ENCODE measurements around the gene GFRA4.

Gene GFRA4

GRCh38 chr20:3674447-3674846 is 11.2 kb upstream of the GFRA4 start:
- no CpG with 5 or more reads among the region's 10 CpGs for WGBS (ENCODE audit: insufficient coverage, insufficient read length)
- Histone ChIP-seq H3K4me3 (ENCODE audit: low read length) (no peak overlapping the region), H3K27me3 (ENCODE audit: control insufficient read depth, insufficient read depth, low read length) (peaks cover 11% of the 10 kb centered on the region; the same call in 1 of the 2 replicates), H3K36me3 (ENCODE audit: control insufficient read depth, insufficient read depth, low read length) (no peaks in the 10 kb centered on the region; the same call in 1 of the 2 replicates), H3K27ac (ENCODE audit: low read length) (no peak overlapping the region), H3K9me3 (ENCODE audit: control insufficient read depth, insufficient read depth, low read length) (no peaks in the 10 kb centered on the region), H3K4me1 (ENCODE audit: control insufficient read depth, insufficient read depth, low read length) (no peaks in the 10 kb centered on the region; the same call in 1 of the 2 replicates)
- DNase-seq (ENCODE audit: low read depth, low spot score), result no peak

GRCh38 chr20:3673221-3674070 is 10.2 kb upstream of the GFRA4 start:
- no peak for DNase-seq (ENCODE audit: low read depth, low spot score)
- Histone ChIP-seq H3K4me3 (ENCODE audit: low read length) (no peak overlapping the region), H3K36me3 (ENCODE audit: control insufficient read depth, insufficient read depth, low read length) (no peaks in the 10 kb centered on the region; the same call in 1 of the 2 replicates), H3K9me3 (ENCODE audit: control insufficient read depth, insufficient read depth, low read length) (no peaks in the 10 kb centered on the region), H3K27ac (ENCODE audit: low read length) (no peak overlapping the region), H3K4me1 (ENCODE audit: control insufficient read depth, insufficient read depth, low read length) (no peaks in the 10 kb centered on the region; the same call in 1 of the 2 replicates), H3K27me3 (ENCODE audit: control insufficient read depth, insufficient read depth, low read length) (peaks cover 11% of the 10 kb centered on the region; the same call in 1 of the 2 replicates)
- WGBS (ENCODE audit: insufficient coverage, insufficient read length), result no CpG with 5 or more reads among the region's 90 CpGs

- Histone ChIP-seq H3K9me3 (ENCODE audit: control insufficient read depth, insufficient read depth, low read length) (no peaks in the 10 kb centered on the region), H3K36me3 (ENCODE audit: control insufficient read depth, insufficient read depth, low read length) (no peaks in the 10 kb centered on the region; the same call in 1 of the 2 replicates), H3K4me1 (ENCODE audit: control insufficient read depth, insufficient read depth, low read length) (no peaks in the 10 kb centered on the region; the same call in 1 of the 2 replicates), H3K4me3 (ENCODE audit: low read length) (peak overlapping the region; percentile 30), H3K27ac (ENCODE audit: low read length) (no peak overlapping the region), H3K27me3 (ENCODE audit: control insufficient read depth, insufficient read depth, low read length) (peaks cover 11% of the 10 kb centered on the region; the same call in 1 of the 2 replicates)
- DNase-seq (ENCODE audit: low read depth, low spot score), result no peak
- WGBS (ENCODE audit: insufficient coverage, insufficient read length), result no CpG with 5 or more reads among the region's 58 CpGs
Observed at GRCh38 chr20:3672547-3673171, 9.5 kb upstream of the GFRA4 start.

- Histone ChIP-seq H3K4me3 (ENCODE audit: low read length) (peak overlapping the region; percentile 30; the same call in 1 of the 2 replicates), H3K9me3 (ENCODE audit: control insufficient read depth, insufficient read depth, low read length) (no peaks in the 10 kb centered on the region), H3K27ac (ENCODE audit: low read length) (no peak overlapping the region), H3K4me1 (ENCODE audit: control insufficient read depth, insufficient read depth, low read length) (no peaks in the 10 kb centered on the region; the same call in 1 of the 2 replicates), H3K36me3 (ENCODE audit: control insufficient read depth, insufficient read depth, low read length) (no peaks in the 10 kb centered on the region; the same call in 1 of the 2 replicates), H3K27me3 (ENCODE audit: control insufficient read depth, insufficient read depth, low read length) (peaks cover 11% of the 10 kb centered on the region; the same call in 1 of the 2 replicates)
- WGBS (ENCODE audit: insufficient coverage, insufficient read length), result no CpG with 5 or more reads among the region's 23 CpGs
- DNase-seq (ENCODE audit: low read depth, low spot score), result no peak
Observed at GRCh38 chr20:3671986-3672546, 8.9 kb upstream of the GFRA4 start.

GRCh38 chr20:3670945-3671344 is 7.7 kb upstream of the GFRA4 start:
- Histone ChIP-seq H3K27me3 (ENCODE audit: control insufficient read depth, insufficient read depth, low read length) (peaks cover 11% of the 10 kb centered on the region; the same call in 1 of the 2 replicates), H3K27ac (ENCODE audit: low read length) (no peak overlapping the region), H3K4me3 (ENCODE audit: low read length) (no peak overlapping the region), H3K4me1 (ENCODE audit: control insufficient read depth, insufficient read depth, low read length) (no peaks in the 10 kb centered on the region; the same call in 1 of the 2 replicates), H3K9me3 (ENCODE audit: control insufficient read depth, insufficient read depth, low read length) (no peaks in the 10 kb centered on the region), H3K36me3 (ENCODE audit: control insufficient read depth, insufficient read depth, low read length) (no peaks in the 10 kb centered on the region; the same call in 1 of the 2 replicates)
- WGBS (ENCODE audit: insufficient coverage, insufficient read length), result no CpG with 5 or more reads among the region's 10 CpGs
- no peak for DNase-seq (ENCODE audit: low read depth, low spot score)

GRCh38 chr20:3670511-3670910 is 7.3 kb upstream of the GFRA4 start:
- peaks cover 11% of the 10 kb centered on the region; the same call in 1 of the 2 replicates for H3K27me3 ChIP-seq (ENCODE audit: control insufficient read depth, insufficient read depth, low read length)
- no peak overlapping the region for H3K27ac ChIP-seq (ENCODE audit: low read length)
- no peaks in the 10 kb centered on the region for H3K9me3 ChIP-seq (ENCODE audit: control insufficient read depth, insufficient read depth, low read length)
- H3K4me3 ChIP-seq (ENCODE audit: low read length), result no peak overlapping the region
- H3K4me1 ChIP-seq (ENCODE audit: control insufficient read depth, insufficient read depth, low read length), result no peaks in the 10 kb centered on the region; the same call in 1 of the 2 replicates
- H3K36me3 ChIP-seq (ENCODE audit: control insufficient read depth, insufficient read depth, low read length), result no peaks in the 10 kb centered on the region; the same call in 1 of the 2 replicates
- DNase-seq (ENCODE audit: low read depth, low spot score), result no peak
- no CpG with 5 or more reads among the region's 6 CpGs for WGBS (ENCODE audit: insufficient coverage, insufficient read length)

- H3K36me3 ChIP-seq (ENCODE audit: control insufficient read depth, insufficient read depth, low read length), result no peaks in the 10 kb centered on the region; the same call in 1 of the 2 replicates
- WGBS (ENCODE audit: insufficient coverage, insufficient read length), result no CpG with 5 or more reads among the region's 13 CpGs
- H3K4me3 ChIP-seq (ENCODE audit: low read length), result no peak overlapping the region
- no peak overlapping the region for H3K27ac ChIP-seq (ENCODE audit: low read length)
- no peaks in the 10 kb centered on the region for H3K9me3 ChIP-seq (ENCODE audit: control insufficient read depth, insufficient read depth, low read length)
- peaks cover 11% of the 10 kb centered on the region; the same call in 1 of the 2 replicates for H3K27me3 ChIP-seq (ENCODE audit: control insufficient read depth, insufficient read depth, low read length)
- H3K4me1 ChIP-seq (ENCODE audit: control insufficient read depth, insufficient read depth, low read length), result no peaks in the 10 kb centered on the region; the same call in 1 of the 2 replicates
- no peak for DNase-seq (ENCODE audit: low read depth, low spot score)
Observed at GRCh38 chr20:3669710-3670367, 6.6 kb upstream of the GFRA4 start.

- Histone ChIP-seq H3K9me3 (ENCODE audit: control insufficient read depth, insufficient read depth, low read length) (no peaks in the 10 kb centered on the region), H3K27me3 (ENCODE audit: control insufficient read depth, insufficient read depth, low read length) (peaks cover 10% of the 10 kb centered on the region; the same call in 1 of the 2 replicates), H3K4me1 (ENCODE audit: control insufficient read depth, insufficient read depth, low read length) (no peaks in the 10 kb centered on the region; the same call in 1 of the 2 replicates), H3K4me3 (ENCODE audit: low read length) (no peak overlapping the region), H3K27ac (ENCODE audit: low read length) (no peak overlapping the region), H3K36me3 (ENCODE audit: control insufficient read depth, insufficient read depth, low read length) (no peaks in the 10 kb centered on the region; the same call in 1 of the 2 replicates)
- WGBS (ENCODE audit: insufficient coverage, insufficient read length), result no CpG with 5 or more reads among the region's 8 CpGs
- DNase-seq (ENCODE audit: low read depth, low spot score), result no peak
Observed at GRCh38 chr20:3667434-3668037, 4.3 kb upstream of the GFRA4 start.

- Histone ChIP-seq H3K27ac (ENCODE audit: low read length) (no peak overlapping the region), H3K4me3 (ENCODE audit: low read length) (no peak overlapping the region), H3K4me1 (ENCODE audit: control insufficient read depth, insufficient read depth, low read length) (peaks cover 4% of the 10 kb centered on the region), H3K36me3 (ENCODE audit: control insufficient read depth, insufficient read depth, low read length) (no peaks in the 10 kb centered on the region), H3K9me3 (ENCODE audit: control insufficient read depth, insufficient read depth, low read length) (no peaks in the 10 kb centered on the region), H3K27me3 (ENCODE audit: control insufficient read depth, insufficient read depth, low read length) (peaks cover 27% of the 10 kb centered on the region)
- no peak for DNase-seq (ENCODE audit: low read depth, low spot score)
- WGBS (ENCODE audit: insufficient coverage, insufficient read length), result no CpG with 5 or more reads among the region's 2 CpGs
Observed at GRCh38 chr20:3663858-3664257, 659 bp upstream of the GFRA4 start.
